Activated naive CD8-positive, alpha-beta T cell treated with anti-CD3 and anti-CD28 coated beads, Interleukin-2, amount 10 ng/mL, durations not matched to agents 7 days and 5 days (primary cell): ENCODE data around the gene DGKI. TPM values are rescaled to one million over a fixed set of nuclear protein-coding genes. Genes with fewer than 3 reads are reported as not detected.

ENCODE experiments used
- ATAC-seq: fragments of 150-1000 bp; cut with Tn5 transposase; one replicate; pipeline ENCODE4 v1.10.0; 2021; ENCODE audit warnings: low read depth, moderate library complexity
- POLR2A ChIA-PET: fragments of 350-600 bp; sonication (Branson Sonifier 250); formaldehyde crosslinking; loops from one replicate; lab custom pipeline; 2021; ENCODE audit warnings: antibody characterized with exemption; lab: Charles Lee
- DNase-seq: peaks from one replicate; pipeline ENCODE4 v3.0.0; 2021
- H3K27ac Mint-ChIP-seq: one replicate; pipeline ENCODE4 v1.8.0; 2022; ENCODE audit warnings: mild to moderate bottlenecking, mixed read lengths
- H3K27me3 Mint-ChIP-seq: one replicate; pipeline ENCODE4 v1.8.0; 2022; ENCODE audit warnings: mild to moderate bottlenecking, moderate library complexity, mixed read lengths
- H3K36me3 Mint-ChIP-seq: one replicate; pipeline ENCODE4 v1.8.0; 2021; ENCODE audit warnings: mild to moderate bottlenecking, mixed read lengths
- H3K4me1 Mint-ChIP-seq: one replicate; pipeline ENCODE4 v1.8.0; 2021; ENCODE audit warnings: mixed read lengths
- H3K4me3 Mint-ChIP-seq: one replicate; pipeline ENCODE4 v1.8.0; 2022; ENCODE audit warnings: mild to moderate bottlenecking, moderate library complexity, mixed read lengths
- H3K9me3 Mint-ChIP-seq: one replicate; pipeline ENCODE4 v1.8.0; 2021; ENCODE audit warnings: mixed read lengths
- total RNA-seq, 2 experiments: library from RNA; stranded (reverse); gene quantifications; one replicate each; pipeline ENCODE4 v1.2.3, GENCODE V29; 2021

Gene DGKI
- total RNA-seq, 2 experiments from 2014 or later = not detected

GRCh38 chr7:137527634-137528033 lies 319.1 kb downstream of the DGKI start:
- DNase-seq = no peak
- ATAC-seq = no peak
- Mint-ChIP-seq H3K4me3 (no peak overlapping the region), H3K27ac (no peak overlapping the region), H3K9me3 (no peaks in the 10 kb centered on the region), H3K27me3 (no peaks in the 10 kb centered on the region), H3K4me1 (no peaks in the 10 kb centered on the region), H3K36me3 (no peaks in the 10 kb centered on the region)
- POLR2A ChIA-PET = no interaction called here

GRCh38 chr7:137523171-137523570 lies 323.6 kb downstream of the DGKI start:
- ATAC-seq = no peak
- Mint-ChIP-seq H3K4me1 (no peaks in the 10 kb centered on the region), H3K36me3 (no peaks in the 10 kb centered on the region), H3K27me3 (no peaks in the 10 kb centered on the region), H3K4me3 (no peak overlapping the region), H3K9me3 (no peaks in the 10 kb centered on the region), H3K27ac (no peak overlapping the region)
- POLR2A ChIA-PET = no interaction called here
- no peak for DNase-seq

- H3K4me3 Mint-ChIP-seq = no peak overlapping the region
- no peaks in the 10 kb centered on the region for H3K36me3 Mint-ChIP-seq
- H3K9me3 Mint-ChIP-seq = peaks cover 1% of the 10 kb centered on the region
- H3K27me3 Mint-ChIP-seq = peaks cover 2% of the 10 kb centered on the region
- POLR2A ChIA-PET = no interaction called here
- H3K27ac Mint-ChIP-seq = no peak overlapping the region
- ATAC-seq = no peak
- H3K4me1 Mint-ChIP-seq = no peaks in the 10 kb centered on the region
- no peak for DNase-seq
Measured at GRCh38 chr7:137521451-137521850, 325.3 kb downstream of the DGKI start.

GRCh38 chr7:137519947-137520346 lies 326.8 kb downstream of the DGKI start:
- Mint-ChIP-seq H3K4me1 (no peaks in the 10 kb centered on the region), H3K27ac (no peak overlapping the region), H3K4me3 (no peak overlapping the region), H3K9me3 (peaks cover 1% of the 10 kb centered on the region), H3K36me3 (no peaks in the 10 kb centered on the region), H3K27me3 (peaks cover 2% of the 10 kb centered on the region)
- DNase-seq = no peak
- ATAC-seq = no peak
- POLR2A ChIA-PET = no interaction called here

- Mint-ChIP-seq H3K36me3 (no peaks in the 10 kb centered on the region), H3K4me3 (no peak overlapping the region), H3K9me3 (peaks cover 1% of the 10 kb centered on the region), H3K27me3 (peaks cover 2% of the 10 kb centered on the region), H3K4me1 (no peaks in the 10 kb centered on the region), H3K27ac (no peak overlapping the region)
- DNase-seq (no peak), ATAC-seq (no peak)
- POLR2A ChIA-PET = no interaction called here
Measured at GRCh38 chr7:137519181-137519691, 327.5 kb downstream of the DGKI start.

- POLR2A ChIA-PET = no interaction called here
- Mint-ChIP-seq H3K27me3 (peaks cover 2% of the 10 kb centered on the region), H3K36me3 (no peaks in the 10 kb centered on the region), H3K4me3 (no peak overlapping the region), H3K27ac (no peak overlapping the region), H3K4me1 (no peaks in the 10 kb centered on the region), H3K9me3 (peaks cover 3% of the 10 kb centered on the region)
- no peak for DNase-seq
- ATAC-seq = no peak
Measured at GRCh38 chr7:137513091-137513490, 333.7 kb downstream of the DGKI start.

GRCh38 chr7:137507096-137507495 lies 339.7 kb downstream of the DGKI start:
- DNase-seq = no peak
- Mint-ChIP-seq H3K36me3 (no peaks in the 10 kb centered on the region), H3K27ac (no peak overlapping the region), H3K27me3 (no peaks in the 10 kb centered on the region), H3K9me3 (peaks cover 1% of the 10 kb centered on the region), H3K4me3 (no peak overlapping the region), H3K4me1 (no peaks in the 10 kb centered on the region)
- POLR2A ChIA-PET = no interaction called here
- ATAC-seq = no peak

- Mint-ChIP-seq H3K36me3 (no peaks in the 10 kb centered on the region), H3K4me1 (no peaks in the 10 kb centered on the region), H3K4me3 (no peak overlapping the region), H3K27ac (no peak overlapping the region), H3K27me3 (no peaks in the 10 kb centered on the region), H3K9me3 (peaks cover 1% of the 10 kb centered on the region)
- POLR2A ChIA-PET = no interaction called here
- ATAC-seq (no peak), DNase-seq (no peak)
Measured at GRCh38 chr7:137506031-137506430, 340.7 kb downstream of the DGKI start.

GRCh38 chr7:137501562-137501961 lies 345.2 kb downstream of the DGKI start:
- Mint-ChIP-seq H3K4me1 (no peaks in the 10 kb centered on the region), H3K27ac (no peak overlapping the region), H3K9me3 (no peaks in the 10 kb centered on the region), H3K27me3 (no peaks in the 10 kb centered on the region), H3K4me3 (no peak overlapping the region), H3K36me3 (no peaks in the 10 kb centered on the region)
- ATAC-seq = no peak
- no peak for DNase-seq
- POLR2A ChIA-PET = no interaction called here

GRCh38 chr7:137492889-137493288 lies 353.9 kb downstream of the DGKI start:
- DNase-seq (no peak), ATAC-seq (no peak)
- Mint-ChIP-seq H3K9me3 (peaks cover 11% of the 10 kb centered on the region), H3K4me3 (no peak overlapping the region), H3K27me3 (no peaks in the 10 kb centered on the region), H3K36me3 (no peaks in the 10 kb centered on the region), H3K4me1 (no peaks in the 10 kb centered on the region), H3K27ac (no peak overlapping the region)
- POLR2A ChIA-PET = no interaction called here

GRCh38 chr7:137489880-137490279 lies 356.9 kb downstream of the DGKI start:
- no peaks in the 10 kb centered on the region for H3K36me3 Mint-ChIP-seq

GRCh38 chr7:137488038-137488437 lies 358.7 kb downstream of the DGKI start:
- no peak overlapping the region for H3K27ac Mint-ChIP-seq
- no peak overlapping the region for H3K4me3 Mint-ChIP-seq
- peaks cover 2% of the 10 kb centered on the region for H3K9me3 Mint-ChIP-seq
- H3K36me3 Mint-ChIP-seq = no peaks in the 10 kb centered on the region
- no peaks in the 10 kb centered on the region for H3K4me1 Mint-ChIP-seq
- H3K27me3 Mint-ChIP-seq = no peaks in the 10 kb centered on the region
- ATAC-seq (no peak), DNase-seq (no peak)
- POLR2A ChIA-PET = no interaction called here

More at GRCh38 chr7:137489880-137490279, 356.9 kb downstream of the DGKI start:
- Mint-ChIP-seq H3K27me3 (no peaks in the 10 kb centered on the region), H3K27ac (no peak overlapping the region), H3K4me3 (no peak overlapping the region), H3K9me3 (peaks cover 6% of the 10 kb centered on the region), H3K4me1 (no peaks in the 10 kb centered on the region)
- POLR2A ChIA-PET = no interaction called here
- ATAC-seq = no peak
- DNase-seq = no peak

- no peak for ATAC-seq
- Mint-ChIP-seq H3K4me3 (no peak overlapping the region), H3K36me3 (no peaks in the 10 kb centered on the region), H3K9me3 (peaks cover 2% of the 10 kb centered on the region), H3K27me3 (no peaks in the 10 kb centered on the region), H3K27ac (no peak overlapping the region), H3K4me1 (no peaks in the 10 kb centered on the region)
- no peak for DNase-seq
- POLR2A ChIA-PET = no interaction called here
Measured at GRCh38 chr7:137485818-137486217, 361.0 kb downstream of the DGKI start.

GRCh38 chr7:137484326-137484725 lies 362.4 kb downstream of the DGKI start:
- no peak for ATAC-seq
- Mint-ChIP-seq H3K9me3 (peaks cover 2% of the 10 kb centered on the region), H3K36me3 (no peaks in the 10 kb centered on the region), H3K27ac (no peak overlapping the region), H3K4me3 (no peak overlapping the region), H3K4me1 (no peaks in the 10 kb centered on the region), H3K27me3 (no peaks in the 10 kb centered on the region)
- DNase-seq = no peak
- POLR2A ChIA-PET = no interaction called here

- Mint-ChIP-seq H3K36me3 (no peaks in the 10 kb centered on the region), H3K4me1 (no peaks in the 10 kb centered on the region), H3K27ac (no peak overlapping the region), H3K9me3 (peaks cover 2% of the 10 kb centered on the region), H3K4me3 (no peak overlapping the region), H3K27me3 (peaks cover 2% of the 10 kb centered on the region)
- POLR2A ChIA-PET = no interaction called here
- DNase-seq = no peak
- no peak for ATAC-seq
Measured at GRCh38 chr7:137482466-137482865, 364.3 kb downstream of the DGKI start.
